Measurements from ENCODE around the gene TMEM11. TPM values are rescaled to one million over a fixed set of nuclear protein-coding genes. Genes with fewer than 3 reads are reported as not detected.

TMEM11 gene
- polyA plus RNA-seq, 2 of the 4 experiments (the other 2 are of a cell fraction), result 57.7 to 61.0 TPM

DNA sequence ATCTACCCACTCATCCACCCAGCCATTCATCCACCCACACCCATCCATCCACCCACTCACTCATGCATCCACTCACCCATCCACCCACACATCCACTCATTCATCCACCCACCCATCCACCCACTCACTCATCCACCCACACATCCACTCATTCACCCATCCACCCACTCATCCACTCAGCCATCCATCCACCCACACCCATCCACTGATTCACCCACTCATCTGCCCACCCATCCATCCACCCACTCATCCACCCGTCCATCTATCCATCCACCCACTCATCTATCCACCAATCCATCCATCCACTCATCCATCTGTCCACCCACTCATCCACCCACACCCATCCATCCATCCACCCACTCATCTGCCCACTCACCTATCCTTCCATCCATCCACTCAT is 22.0 kb upstream of the TMEM11 start:
- no peaks in the 10 kb centered on the region for H3K4me1 ChIP-seq
- ChIA-PET POLR2A (no interaction called here), CTCF (no interaction called here)
- no peak overlapping the region for H3K4me2 ChIP-seq
- TF ChIP-seq RNF2 (IDR thresholded peaks at IDR 0.05; ENCODE audit: borderline replicate concordance, low read depth), result no peak
- TF ChIP-seq MAZ (IDR thresholded peaks at IDR 0.05; ENCODE audit: borderline replicate concordance, low read depth, low read length), result no peak
- TF ChIP-seq JUN (IDR thresholded peaks at IDR 0.05), result no peak
- TF ChIP-seq RARB (CRISPR knock-in tag; IDR thresholded peaks at IDR 0.05), result no peak
- no peak for TF ChIP-seq NFE2L2 (conservative IDR thresholded peaks at IDR 0.05; ENCODE audit: low read length)
- no peak for TF ChIP-seq SMC3 (IDR thresholded peaks at IDR 0.05)
- TF ChIP-seq CHD4 (IDR thresholded peaks at IDR 0.05; ENCODE audit: borderline replicate concordance), result no peak
- TF ChIP-seq, protein P1, sequence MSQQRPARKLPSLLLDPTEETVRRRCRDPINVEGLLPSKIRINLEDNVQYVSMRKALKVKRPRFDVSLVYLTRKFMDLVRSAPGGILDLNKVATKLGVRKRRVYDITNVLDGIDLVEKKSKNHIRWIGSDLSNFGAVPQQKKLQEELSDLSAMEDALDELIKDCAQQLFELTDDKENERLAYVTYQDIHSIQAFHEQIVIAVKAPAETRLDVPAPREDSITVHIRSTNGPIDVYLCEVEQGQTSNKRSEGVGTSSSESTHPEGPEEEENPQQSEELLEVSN (IDR thresholded peaks at IDR 0.05; ENCODE audit: borderline replicate concordance, low read depth), result no peak
- no peak for TF ChIP-seq HDAC2 (IDR thresholded peaks at IDR 0.05)
- TF ChIP-seq, protein P2, sequence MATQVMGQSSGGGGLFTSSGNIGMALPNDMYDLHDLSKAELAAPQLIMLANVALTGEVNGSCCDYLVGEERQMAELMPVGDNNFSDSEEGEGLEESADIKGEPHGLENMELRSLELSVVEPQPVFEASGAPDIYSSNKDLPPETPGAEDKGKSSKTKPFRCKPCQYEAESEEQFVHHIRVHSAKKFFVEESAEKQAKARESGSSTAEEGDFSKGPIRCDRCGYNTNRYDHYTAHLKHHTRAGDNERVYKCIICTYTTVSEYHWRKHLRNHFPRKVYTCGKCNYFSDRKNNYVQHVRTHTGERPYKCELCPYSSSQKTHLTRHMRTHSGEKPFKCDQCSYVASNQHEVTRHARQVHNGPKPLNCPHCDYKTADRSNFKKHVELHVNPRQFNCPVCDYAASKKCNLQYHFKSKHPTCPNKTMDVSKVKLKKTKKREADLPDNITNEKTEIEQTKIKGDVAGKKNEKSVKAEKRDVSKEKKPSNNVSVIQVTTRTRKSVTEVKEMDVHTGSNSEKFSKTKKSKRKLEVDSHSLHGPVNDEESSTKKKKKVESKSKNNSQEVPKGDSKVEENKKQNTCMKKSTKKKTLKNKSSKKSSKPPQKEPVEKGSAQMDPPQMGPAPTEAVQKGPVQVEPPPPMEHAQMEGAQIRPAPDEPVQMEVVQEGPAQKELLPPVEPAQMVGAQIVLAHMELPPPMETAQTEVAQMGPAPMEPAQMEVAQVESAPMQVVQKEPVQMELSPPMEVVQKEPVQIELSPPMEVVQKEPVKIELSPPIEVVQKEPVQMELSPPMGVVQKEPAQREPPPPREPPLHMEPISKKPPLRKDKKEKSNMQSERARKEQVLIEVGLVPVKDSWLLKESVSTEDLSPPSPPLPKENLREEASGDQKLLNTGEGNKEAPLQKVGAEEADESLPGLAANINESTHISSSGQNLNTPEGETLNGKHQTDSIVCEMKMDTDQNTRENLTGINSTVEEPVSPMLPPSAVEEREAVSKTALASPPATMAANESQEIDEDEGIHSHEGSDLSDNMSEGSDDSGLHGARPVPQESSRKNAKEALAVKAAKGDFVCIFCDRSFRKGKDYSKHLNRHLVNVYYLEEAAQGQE (IDR thresholded peaks at IDR 0.05), result no peak
- no peak for TF ChIP-seq HOXB5 (CRISPR knock-in tag; IDR thresholded peaks at IDR 0.05)
- TF ChIP-seq, protein P3, sequence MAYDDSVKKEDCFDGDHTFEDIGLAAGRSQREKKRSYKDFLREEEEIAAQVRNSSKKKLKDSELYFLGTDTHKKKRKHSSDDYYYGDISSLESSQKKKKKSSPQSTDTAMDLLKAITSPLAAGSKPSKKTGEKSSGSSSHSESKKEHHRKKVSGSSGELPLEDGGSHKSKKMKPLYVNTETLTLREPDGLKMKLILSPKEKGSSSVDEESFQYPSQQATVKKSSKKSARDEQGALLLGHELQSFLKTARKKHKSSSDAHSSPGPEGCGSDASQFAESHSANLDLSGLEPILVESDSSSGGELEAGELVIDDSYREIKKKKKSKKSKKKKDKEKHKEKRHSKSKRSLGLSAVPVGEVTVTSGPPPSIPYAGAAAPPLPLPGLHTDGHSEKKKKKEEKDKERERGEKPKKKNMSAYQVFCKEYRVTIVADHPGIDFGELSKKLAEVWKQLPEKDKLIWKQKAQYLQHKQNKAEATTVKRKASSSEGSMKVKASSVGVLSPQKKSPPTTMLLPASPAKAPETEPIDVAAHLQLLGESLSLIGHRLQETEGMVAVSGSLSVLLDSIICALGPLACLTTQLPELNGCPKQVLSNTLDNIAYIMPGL (CRISPR knock-in tag; IDR thresholded peaks at IDR 0.05; ENCODE audit: borderline replicate concordance), result no peak
- no peak for TF ChIP-seq ZNF302 (CRISPR knock-in tag; IDR thresholded peaks at IDR 0.05)
- DNase-seq (ENCODE audit: low read depth in 1 of 2, low spot score in 1 of 2) (no peak), ATAC-seq (no peak), FAIRE-seq (no peak)
- H3K27ac ChIP-seq, result no peak overlapping the region
- no peaks in the 10 kb centered on the region for H3K9me3 ChIP-seq
- 65% methylated on average over 1 of the region's 1 CpG for WGBS (ENCODE audit: missing lambda C conversion rate)
- no peak overlapping the region for H3K4me3 ChIP-seq

DNA sequence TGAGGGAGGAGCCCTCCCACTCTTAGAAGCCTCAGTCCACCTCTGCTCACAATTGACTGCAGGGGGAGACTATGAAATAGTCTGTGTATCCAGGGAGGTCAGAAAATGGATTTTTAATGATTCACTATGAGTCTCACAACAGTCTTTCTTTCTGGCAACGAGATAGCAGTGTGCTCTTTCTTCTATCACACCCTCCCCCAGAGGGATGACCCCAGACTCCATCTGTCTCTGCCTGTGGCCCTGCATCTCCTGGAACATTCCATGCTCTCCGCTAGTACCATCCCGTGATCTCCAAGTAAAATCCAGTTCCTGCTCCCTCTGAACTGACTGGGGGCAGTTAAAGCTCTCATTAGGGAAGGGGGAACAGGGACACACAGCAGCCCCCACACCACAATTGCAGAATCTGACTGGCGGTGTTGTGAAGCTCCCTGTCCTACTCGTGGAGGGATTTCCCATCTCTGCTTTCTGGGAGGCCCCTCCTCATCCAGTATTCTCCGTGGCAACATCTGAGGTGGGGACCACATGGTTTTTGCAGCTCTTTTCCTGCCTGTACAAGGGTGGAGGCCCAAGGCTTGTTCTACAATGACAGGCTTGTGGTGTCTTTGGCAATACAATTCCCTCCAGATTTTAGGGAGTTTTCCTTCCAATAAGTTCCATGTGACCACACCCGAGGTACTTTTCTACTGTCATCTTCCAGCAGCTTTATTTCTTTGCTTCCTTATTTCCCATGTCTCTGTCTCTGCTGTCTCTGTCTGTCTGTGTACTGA is 19.8 kb upstream of the TMEM11 start:
- FAIRE-seq (no peak), ATAC-seq (peak in 1 of 2 experiments; percentile 49; a peak in 3 of 6 replicates), DNase-seq (ENCODE audit: low read depth in 1 of 2, low spot score in 1 of 2) (no peak)
- Histone ChIP-seq H3K4me2 (no peak overlapping the region), H3K4me3 (no peak overlapping the region), H3K27ac (no peak overlapping the region), H3K9me3 (no peaks in the 10 kb centered on the region), H3K4me1 (no peaks in the 10 kb centered on the region)
- ChIA-PET POLR2A (no interaction called here), CTCF (interaction anchor here (0.9 to 1.6 kb wide), 6 partner anchors 19 to 279 kb away, joined by 3 to 4 read pairs (median 3); partner anchors contain the start of gene NATD1)
- 74% methylated on average over 7 of the region's 7 CpGs for WGBS (ENCODE audit: missing lambda C conversion rate)
- TF ChIP-seq, protein P4, sequence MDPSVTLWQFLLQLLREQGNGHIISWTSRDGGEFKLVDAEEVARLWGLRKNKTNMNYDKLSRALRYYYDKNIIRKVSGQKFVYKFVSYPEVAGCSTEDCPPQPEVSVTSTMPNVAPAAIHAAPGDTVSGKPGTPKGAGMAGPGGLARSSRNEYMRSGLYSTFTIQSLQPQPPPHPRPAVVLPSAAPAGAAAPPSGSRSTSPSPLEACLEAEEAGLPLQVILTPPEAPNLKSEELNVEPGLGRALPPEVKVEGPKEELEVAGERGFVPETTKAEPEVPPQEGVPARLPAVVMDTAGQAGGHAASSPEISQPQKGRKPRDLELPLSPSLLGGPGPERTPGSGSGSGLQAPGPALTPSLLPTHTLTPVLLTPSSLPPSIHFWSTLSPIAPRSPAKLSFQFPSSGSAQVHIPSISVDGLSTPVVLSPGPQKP (IDR thresholded peaks at IDR 0.05; ENCODE audit: low read depth, low read length), result no peak
- TF ChIP-seq, protein P2 (IDR thresholded peaks at IDR 0.05), result no peak
- TF ChIP-seq HOXB13 (CRISPR knock-in tag; IDR thresholded peaks at IDR 0.05; ENCODE audit: low read depth) (no peak), FOSL2 (IDR thresholded peaks at IDR 0.05) (no peak), FOSL2 (CRISPR knock-in tag; IDR thresholded peaks at IDR 0.05) (no peak), CBX8 (IDR thresholded peaks at IDR 0.05) (no peak), EHMT2 (IDR thresholded peaks at IDR 0.05; ENCODE audit: low read depth) (no peak), BHLHE40 (IDR thresholded peaks at IDR 0.05; ENCODE audit: low read depth, low read length) (no peak)
- TF ChIP-seq, protein P5, sequence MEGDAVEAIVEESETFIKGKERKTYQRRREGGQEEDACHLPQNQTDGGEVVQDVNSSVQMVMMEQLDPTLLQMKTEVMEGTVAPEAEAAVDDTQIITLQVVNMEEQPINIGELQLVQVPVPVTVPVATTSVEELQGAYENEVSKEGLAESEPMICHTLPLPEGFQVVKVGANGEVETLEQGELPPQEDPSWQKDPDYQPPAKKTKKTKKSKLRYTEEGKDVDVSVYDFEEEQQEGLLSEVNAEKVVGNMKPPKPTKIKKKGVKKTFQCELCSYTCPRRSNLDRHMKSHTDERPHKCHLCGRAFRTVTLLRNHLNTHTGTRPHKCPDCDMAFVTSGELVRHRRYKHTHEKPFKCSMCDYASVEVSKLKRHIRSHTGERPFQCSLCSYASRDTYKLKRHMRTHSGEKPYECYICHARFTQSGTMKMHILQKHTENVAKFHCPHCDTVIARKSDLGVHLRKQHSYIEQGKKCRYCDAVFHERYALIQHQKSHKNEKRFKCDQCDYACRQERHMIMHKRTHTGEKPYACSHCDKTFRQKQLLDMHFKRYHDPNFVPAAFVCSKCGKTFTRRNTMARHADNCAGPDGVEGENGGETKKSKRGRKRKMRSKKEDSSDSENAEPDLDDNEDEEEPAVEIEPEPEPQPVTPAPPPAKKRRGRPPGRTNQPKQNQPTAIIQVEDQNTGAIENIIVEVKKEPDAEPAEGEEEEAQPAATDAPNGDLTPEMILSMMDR (IDR thresholded peaks at IDR 0.05), result no peak
- TF ChIP-seq, protein P6, sequence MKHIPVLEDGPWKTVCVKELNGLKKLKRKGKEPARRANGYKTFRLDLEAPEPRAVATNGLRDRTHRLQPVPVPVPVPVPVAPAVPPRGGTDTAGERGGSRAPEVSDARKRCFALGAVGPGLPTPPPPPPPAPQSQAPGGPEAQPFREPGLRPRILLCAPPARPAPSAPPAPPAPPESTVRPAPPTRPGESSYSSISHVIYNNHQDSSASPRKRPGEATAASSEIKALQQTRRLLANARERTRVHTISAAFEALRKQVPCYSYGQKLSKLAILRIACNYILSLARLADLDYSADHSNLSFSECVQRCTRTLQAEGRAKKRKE (CRISPR knock-in tag; IDR thresholded peaks at IDR 0.05; ENCODE audit: low read depth), result no peak

All from A549 (cell line).